ENCODE data around the gene GNAS. TPM values are rescaled to one million over a fixed set of nuclear protein-coding genes. Genes with fewer than 3 reads are reported as not detected.

The GNAS gene
- total and polyA plus RNA-seq, 7 donors, result 700 to 1,905 (median 1,386) TPM

- no peak for DNase-seq
- Histone ChIP-seq H3K4me3 (no peak overlapping the region), H3K27me3 (ENCODE audit: insufficient read depth in 3 of 3, low read length in 2 of 3) (no peaks in the 10 kb centered on the region), H3K9me3 (peaks cover 10% of the 10 kb centered on the region), H3K27ac (no peak overlapping the region), H3K4me1 (no peaks in the 10 kb centered on the region), H3K36me3 (ENCODE audit: insufficient read depth in 1 of 2, low read depth in 1 of 2) (no peaks in the 10 kb centered on the region)
- intact Hi-C loops (cut with DNase I), result no loop called here
- TF ChIP-seq CTCF (IDR thresholded peaks at IDR 0.05), result no peak
- 87 to 91% (median 90%) methylated on average over 5 of the region's 5 CpGs for WGBS, 3 donors
- ATAC-seq, result no peak
Observed at GRCh38 chr20:58932170-58932569, 79.7 kb downstream of the GNAS start.

GRCh38 chr20:58938078-58938477 is 85.6 kb downstream of the GNAS start:
- Histone ChIP-seq H3K36me3 (ENCODE audit: insufficient read depth in 1 of 2, low read depth in 1 of 2) (no peaks in the 10 kb centered on the region), H3K27me3 (ENCODE audit: insufficient read depth in 3 of 3, low read length in 2 of 3) (no peaks in the 10 kb centered on the region), H3K4me1 (no peaks in the 10 kb centered on the region), H3K27ac (no peak overlapping the region), H3K4me3 (no peak overlapping the region), H3K9me3 (peaks cover 10% of the 10 kb centered on the region)
- no peak for DNase-seq
- intact Hi-C loops (cut with DNase I), result no loop called here
- WGBS, 3 donors, result 82 to 87% (median 83%) methylated on average over 2 of the region's 2 CpGs
- ATAC-seq, result no peak
- no peak for TF ChIP-seq CTCF (IDR thresholded peaks at IDR 0.05)

- H3K27ac ChIP-seq, result no peak overlapping the region
- no peak for ATAC-seq
- no peaks in the 10 kb centered on the region for H3K4me1 ChIP-seq
- no peaks in the 10 kb centered on the region for H3K27me3 ChIP-seq (ENCODE audit: insufficient read depth in 3 of 3, low read length in 2 of 3)
- intact Hi-C loops (cut with DNase I), result no loop called here
- TF ChIP-seq CTCF (IDR thresholded peaks at IDR 0.05), result no peak
- 67 to 79% (median 77%) methylated on average over 1 of the region's 1 CpG for WGBS, 3 donors
- no peaks in the 10 kb centered on the region for H3K36me3 ChIP-seq (ENCODE audit: insufficient read depth in 1 of 2, low read depth in 1 of 2)
- no peak overlapping the region for H3K4me3 ChIP-seq
- no peak for DNase-seq
- peaks cover 10% of the 10 kb centered on the region for H3K9me3 ChIP-seq
Observed at GRCh38 chr20:58938541-58938940, 86.0 kb downstream of the GNAS start.

- no peak overlapping the region for H3K4me3 ChIP-seq
- H3K9me3 ChIP-seq, result no peaks in the 10 kb centered on the region
- no peak for ATAC-seq
- 38 to 52% (median 46%) methylated on average over 3 of the region's 3 CpGs for whole genome bisulfite sequencing, 3 donors
- no peak for DNase-seq
- no peak for TF ChIP-seq CTCF (IDR thresholded peaks at IDR 0.05)
- H3K27ac ChIP-seq, result no peak overlapping the region
- no peaks in the 10 kb centered on the region for H3K36me3 ChIP-seq (ENCODE audit: insufficient read depth in 1 of 2, low read depth in 1 of 2)
- H3K27me3 ChIP-seq (ENCODE audit: insufficient read depth in 3 of 3, low read length in 2 of 3), result no peaks in the 10 kb centered on the region
- no peaks in the 10 kb centered on the region for H3K4me1 ChIP-seq
- intact Hi-C loops (cut with DNase I), result no loop called here
Observed at GRCh38 chr20:58941471-58941870, 89.0 kb downstream of the GNAS start.

- Histone ChIP-seq H3K4me3 (no peak overlapping the region), H3K27me3 (ENCODE audit: insufficient read depth in 3 of 3, low read length in 2 of 3) (no peaks in the 10 kb centered on the region), H3K4me1 (no peaks in the 10 kb centered on the region), H3K27ac (no peak overlapping the region), H3K9me3 (no peaks in the 10 kb centered on the region), H3K36me3 (ENCODE audit: insufficient read depth in 1 of 2, low read depth in 1 of 2) (no peaks in the 10 kb centered on the region)
- no peak for DNase-seq
- intact Hi-C loops (cut with DNase I), result no loop called here
- ATAC-seq, result no peak
- 52 to 57% (median 54%) methylated on average over 4 of the region's 4 CpGs for WGBS, 3 donors
- TF ChIP-seq CTCF (IDR thresholded peaks at IDR 0.05), result no peak
Observed at GRCh38 chr20:58942549-58942948, 90.0 kb downstream of the GNAS start.

Measured in psoas muscle (tissue), 8 donors.